ENCODE data around the gene ADARB2. TPM values are rescaled to one million over a fixed set of nuclear protein-coding genes. Genes with fewer than 3 reads are reported as not detected.

The ADARB2 gene
- total RNA-seq, 3 donors from 2014 or later (not counting 1 experiment from before 2014, with no cell fraction given): 0.27 to 0.78 (median 0.40) TPM

- no peaks in the 10 kb centered on the region for H3K36me3 ChIP-seq (ENCODE audit: control insufficient read depth, insufficient read depth, low read length)
- Mint-ChIP-seq H3K4me3 (no peak overlapping the region), H3K9me3 (no peaks in the 10 kb centered on the region), H3K27me3 (ENCODE audit: low read depth in 2 of 2) (peaks cover 19 to 23% of the 10 kb centered on the region in 2 donors), H3K4me1 (peaks cover 8 to 17% of the 10 kb centered on the region in 2 donors), H3K27ac (no peak overlapping the region), H3K36me3 (no peaks in the 10 kb centered on the region)
- 93% methylated on average over 16 of the region's 16 CpGs for WGBS (ENCODE audit: insufficient coverage)
- TF ChIP-seq CTCF (IDR thresholded peaks at IDR 0.05): no peak
- no peaks in the 10 kb centered on the region for H3K9me3 ChIP-seq (ENCODE audit: control insufficient read depth, insufficient read depth, low read length)
- intact Hi-C loops (cut with micrococcal nuclease): no loop called here
- H3K4me1 ChIP-seq (ENCODE audit: control insufficient read depth, insufficient read depth, low read length): peaks cover 9% of the 10 kb centered on the region
- H3K27me3 ChIP-seq (ENCODE audit: control insufficient read depth, insufficient read depth, low read length): no peaks in the 10 kb centered on the region
- DNase-seq (no peak), ATAC-seq (no peak)
- H3K4me3 ChIP-seq (ENCODE audit: low read length): no peak overlapping the region
- H3K27ac ChIP-seq (ENCODE audit: low read length): no peak overlapping the region
These were observed 495.9 kb downstream of the ADARB2 start for GRCh38 chr10:1241322-1241890.

GRCh38 chr10:1240341-1240775 lies 497.0 kb downstream of the ADARB2 start:
- Mint-ChIP-seq H3K4me3 (peak overlapping the region; percentile 83), H3K9me3 (no peaks in the 10 kb centered on the region), H3K36me3 (no peaks in the 10 kb centered on the region), H3K27me3 (ENCODE audit: low read depth in 2 of 2) (peaks cover 19 to 23% of the 10 kb centered on the region in 2 donors), H3K27ac (peak overlapping the region; percentile 57 to 82), H3K4me1 (peaks cover 8 to 17% of the 10 kb centered on the region in 2 donors)
- ATAC-seq: peak; percentile 24 to 48 (median 43)
- TF ChIP-seq CTCF (IDR thresholded peaks at IDR 0.05): no peak
- intact Hi-C loops (cut with micrococcal nuclease): no loop called here
- no peak for DNase-seq
- Histone ChIP-seq H3K27ac (ENCODE audit: low read length) (no peak overlapping the region), H3K4me3 (ENCODE audit: low read length) (no peak overlapping the region), H3K36me3 (ENCODE audit: control insufficient read depth, insufficient read depth, low read length) (no peaks in the 10 kb centered on the region), H3K9me3 (ENCODE audit: control insufficient read depth, insufficient read depth, low read length) (no peaks in the 10 kb centered on the region), H3K4me1 (ENCODE audit: control insufficient read depth, insufficient read depth, low read length) (peaks cover 9% of the 10 kb centered on the region), H3K27me3 (ENCODE audit: control insufficient read depth, insufficient read depth, low read length) (no peaks in the 10 kb centered on the region)
- WGBS (ENCODE audit: insufficient coverage): 6% methylated on average over 8 of the region's 8 CpGs

GRCh38 chr10:1233031-1233430 lies 504.3 kb downstream of the ADARB2 start:
- Mint-ChIP-seq H3K4me1 (no peaks in the 10 kb centered on the region), H3K27ac (no peak overlapping the region), H3K27me3 (ENCODE audit: low read depth in 2 of 2) (peaks cover 0 to 2% of the 10 kb centered on the region in 2 donors), H3K4me3 (no peak overlapping the region), H3K9me3 (no peaks in the 10 kb centered on the region), H3K36me3 (no peaks in the 10 kb centered on the region)
- Histone ChIP-seq H3K36me3 (ENCODE audit: control insufficient read depth, insufficient read depth, low read length) (no peaks in the 10 kb centered on the region), H3K27me3 (ENCODE audit: control insufficient read depth, insufficient read depth, low read length) (no peaks in the 10 kb centered on the region), H3K4me1 (ENCODE audit: control insufficient read depth, insufficient read depth, low read length) (no peaks in the 10 kb centered on the region), H3K9me3 (ENCODE audit: control insufficient read depth, insufficient read depth, low read length) (no peaks in the 10 kb centered on the region), H3K27ac (ENCODE audit: low read length) (no peak overlapping the region), H3K4me3 (ENCODE audit: low read length) (no peak overlapping the region)
- 95% methylated on average over 9 of the region's 9 CpGs for WGBS (ENCODE audit: insufficient coverage)
- ATAC-seq (no peak), DNase-seq (no peak)
- intact Hi-C loops (cut with micrococcal nuclease): no loop called here
- TF ChIP-seq CTCF (IDR thresholded peaks at IDR 0.05): no peak
